A549 (cell line): ENCODE results near the gene KCNN1.

ENCODE experiments used
- CEBPB ChIP-seq, 2 experiments: fragments of >200 bp in 1 of 2; sonication (Bioruptor Twin) in 1 of 2; formaldehyde crosslinking in 1 of 2; IDR thresholded peaks; 2 replicates each; pipeline ENCODE4 v1.6.1; 2012 to 2016
- CTCF ChIP-seq: fragments of >200 bp; sonication (Bioruptor Twin); formaldehyde crosslinking; IDR thresholded peaks from 3 replicates; pipeline ENCODE4 v1.5.1; 2016
- MAZ ChIP-seq: fragments of 150-350 bp; IDR thresholded peaks from 2 replicates; pipeline ENCODE4 v1.6.1; 2014; ENCODE audit warnings: antibody characterized with exemption, low read depth, low read length, borderline replicate concordance
- REST ChIP-seq: fragments of 200-600 bp; sonication (generic); IDR thresholded peaks from 2 replicates; pipeline ENCODE4 v1.6.1; 2016; ENCODE audit warnings: antibody characterized with exemption, mild to moderate bottlenecking, moderate library complexity
- ZFP36 ChIP-seq: fragments of 450-650 bp; IDR thresholded peaks from 2 replicates; pipeline ENCODE4 v1.6.1; 2014; ENCODE audit warnings: borderline replicate concordance; ENCODE audit not compliant: partially characterized antibody
- TF ChIP-seq, protein P1 (sequence below): fragments of 450-650 bp; IDR thresholded peaks from 2 replicates; pipeline ENCODE4 v1.6.1; 2014; ENCODE audit warnings: antibody characterized with exemption

DNA sequence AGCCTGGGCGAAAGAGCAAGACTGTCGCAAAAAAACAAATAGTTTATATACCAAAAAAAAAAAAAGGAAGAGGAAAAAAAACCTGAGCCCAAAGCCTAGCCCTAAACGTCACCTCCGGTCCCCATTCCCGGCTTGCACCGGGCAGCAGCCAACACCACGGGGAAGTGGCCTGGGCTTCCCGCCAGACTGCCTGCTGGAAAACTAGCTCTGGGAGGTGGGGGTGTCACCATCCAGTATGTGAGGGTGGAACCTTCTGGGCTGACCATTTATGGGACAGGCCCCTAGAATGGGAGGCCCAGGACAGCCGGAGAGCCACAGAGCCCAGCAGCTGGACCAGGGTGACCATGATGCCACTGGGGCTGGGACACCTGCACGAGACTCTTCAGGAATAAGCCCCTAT lies 82.5 kb downstream of the KCNN1 start:
- TF ChIP-seq REST (no peak), CTCF (no peak), CEBPB (IDR thresholded peaks at IDR 0.05) (no peak), MAZ (no peak), ZFP36 (no peak)
- TF ChIP-seq, protein P1, sequence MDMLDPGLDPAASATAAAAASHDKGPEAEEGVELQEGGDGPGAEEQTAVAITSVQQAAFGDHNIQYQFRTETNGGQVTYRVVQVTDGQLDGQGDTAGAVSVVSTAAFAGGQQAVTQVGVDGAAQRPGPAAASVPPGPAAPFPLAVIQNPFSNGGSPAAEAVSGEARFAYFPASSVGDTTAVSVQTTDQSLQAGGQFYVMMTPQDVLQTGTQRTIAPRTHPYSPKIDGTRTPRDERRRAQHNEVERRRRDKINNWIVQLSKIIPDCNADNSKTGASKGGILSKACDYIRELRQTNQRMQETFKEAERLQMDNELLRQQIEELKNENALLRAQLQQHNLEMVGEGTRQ = no peak
